Measurements from ENCODE around the gene SETD9. TPM values are rescaled to one million over a fixed set of nuclear protein-coding genes. Genes with fewer than 3 reads are reported as not detected.

SETD9 gene
- total RNA-seq, 6 experiments from 2014 or later, result 4.9 to 18.8 (median 9.9) TPM

Other genes starting within 250 kb of the SETD9 start
- gene MAP3K1, start 94.0 kb upstream of the SETD9 start, total RNA-seq, result 10 to 100 TPM in 1 of 6 experiments, 1 to 10 TPM in 5; 6.3 to 10.3 (median 8.3) TPM
- gene MIER3, start 42.5 kb downstream of the SETD9 start, total RNA-seq, result 10 to 100 TPM in 4 of 6 experiments, 1 to 10 TPM in 2; 7.3 to 14.7 (median 11.2) TPM

All from right lobe of liver (tissue), 5 donors.